HG02943 (cell line): Measurements from ENCODE around the gene ELAVL2.

Source experiments
- ATAC-seq: cut with Tn5 transposase; IDR thresholded peaks from one replicate; pipeline ENCODE4 v1.9.1; 2021; ENCODE audit warnings: mild to moderate bottlenecking, low read depth, moderate library complexity; ENCODE audit not compliant: unreplicated experiment

Gene ELAVL2

DNA sequence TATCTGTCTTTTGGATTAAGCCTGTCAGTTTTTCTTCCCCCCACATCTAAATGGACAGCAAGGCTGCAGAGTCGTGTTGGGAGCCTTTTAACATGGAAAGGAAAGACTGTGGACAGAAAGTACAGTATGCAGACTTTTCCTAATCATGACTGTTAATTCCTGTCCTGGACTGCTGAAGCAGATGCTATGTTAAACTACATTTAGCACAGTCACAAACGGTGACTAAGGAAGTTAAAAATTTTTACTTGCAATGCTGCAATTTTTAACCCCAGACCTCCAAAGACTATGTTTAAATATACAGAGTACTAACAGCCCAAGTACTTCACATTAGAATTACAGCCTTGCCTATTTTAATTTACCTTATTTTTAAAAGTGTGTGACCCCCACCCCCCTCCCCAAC lies 51.8 kb downstream of the ELAVL2 start:
- no peak for ATAC-seq

GRCh38 chr9:23772385-23772783 lies 53.7 kb downstream of the ELAVL2 start:
- no peak for ATAC-seq

GRCh38 chr9:23771746-23772384 lies 54.2 kb downstream of the ELAVL2 start:
- no peak for ATAC-seq

GRCh38 chr9:23769307-23769935 lies 56.6 kb downstream of the ELAVL2 start:
- ATAC-seq = no peak

DNA sequence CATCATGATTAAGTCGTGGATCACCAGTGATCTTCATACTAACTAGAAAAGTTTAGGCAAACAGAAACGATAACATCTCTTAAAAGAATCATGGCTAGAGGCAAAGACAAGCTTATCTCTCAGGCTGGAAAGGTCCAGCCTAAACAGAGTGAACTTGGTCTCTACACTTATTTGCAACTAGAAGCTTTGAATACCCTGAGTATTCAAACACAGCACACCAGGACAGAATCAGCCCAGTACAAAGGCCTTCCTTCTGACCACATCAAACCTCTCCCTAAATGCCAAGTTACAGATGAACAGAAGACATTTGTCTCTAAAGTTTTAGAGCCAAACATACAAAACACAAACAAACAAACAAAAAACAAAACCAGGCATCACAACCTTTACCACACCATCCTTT lies 57.2 kb downstream of the ELAVL2 start:
- ATAC-seq = no peak

DNA sequence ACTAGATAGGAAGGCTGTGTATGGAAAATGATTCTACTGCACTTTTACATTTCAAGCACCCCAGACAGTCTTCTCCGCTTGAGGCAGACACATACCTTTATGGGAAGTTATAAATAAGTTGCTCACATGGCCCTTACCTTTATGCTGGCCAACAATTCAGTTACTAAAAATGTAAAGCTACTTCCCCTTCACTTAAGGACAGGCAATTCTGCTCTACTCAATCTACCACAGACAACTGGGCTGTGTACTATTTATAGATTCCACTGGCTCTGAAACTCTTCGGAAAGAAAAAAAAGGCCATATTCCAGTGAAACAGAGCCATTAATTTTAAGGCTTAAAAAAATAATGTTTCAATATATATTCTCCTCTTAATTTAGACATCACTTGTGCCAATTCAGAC lies 59.4 kb downstream of the ELAVL2 start:
- ATAC-seq = no peak

DNA sequence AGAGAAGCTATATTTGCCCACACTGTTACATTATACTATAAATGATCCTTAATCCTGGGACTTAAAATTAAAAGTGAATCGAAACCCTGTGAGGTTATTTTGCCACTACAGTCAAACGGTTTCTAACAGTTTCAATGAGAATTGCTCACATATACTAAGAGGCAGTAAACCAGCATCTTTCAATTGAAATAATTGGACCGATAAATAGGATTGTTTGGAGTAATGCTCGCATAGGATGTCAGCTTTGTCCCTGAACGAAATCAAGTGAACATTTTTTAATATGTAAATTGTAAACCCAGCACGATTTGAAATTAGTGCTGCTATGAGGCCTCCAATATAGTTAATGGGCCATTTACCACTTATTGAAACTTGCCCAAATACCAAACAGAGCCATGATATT lies 60.5 kb downstream of the ELAVL2 start:
- no peak for ATAC-seq

GRCh38 chr9:23764219-23764618 lies 61.8 kb downstream of the ELAVL2 start:
- ATAC-seq = no peak

DNA sequence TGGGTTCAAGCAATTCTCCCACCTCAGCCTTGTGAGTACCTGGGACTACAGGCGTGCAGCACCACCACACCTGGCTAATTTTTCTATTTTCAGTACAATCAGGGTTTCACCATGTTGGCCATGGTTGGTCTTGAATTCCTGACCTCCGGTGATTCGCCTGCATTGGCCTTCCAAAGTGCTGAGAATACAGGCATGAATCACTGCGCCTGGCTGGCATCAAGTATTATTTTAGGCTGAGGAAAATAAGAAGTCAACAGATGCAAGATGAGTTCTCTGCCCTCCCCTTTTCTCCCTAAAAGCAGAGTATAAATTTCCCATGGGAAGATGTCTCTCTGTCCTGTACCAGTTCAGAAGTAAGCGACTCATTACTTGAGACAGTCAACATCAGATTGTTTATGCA lies 71.5 kb downstream of the ELAVL2 start:
- no peak for ATAC-seq

DNA sequence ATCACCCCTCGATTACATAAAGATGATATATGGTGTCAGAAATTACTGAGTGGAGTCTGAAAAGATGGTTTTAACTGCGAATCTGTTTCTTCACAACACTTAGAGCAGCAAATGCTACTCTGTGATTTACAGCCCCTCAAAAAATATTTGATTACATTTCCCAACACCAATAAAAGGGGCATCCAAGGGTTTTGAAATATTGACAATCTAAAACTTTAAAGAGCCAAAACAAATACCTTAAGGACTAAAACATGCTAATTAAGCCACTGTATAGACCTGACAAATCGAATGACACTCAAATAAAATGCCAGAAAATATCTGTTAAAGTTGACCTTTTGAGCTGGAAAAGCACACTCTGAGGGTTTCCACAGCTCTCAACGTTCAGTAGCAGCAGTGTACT lies 73.2 kb downstream of the ELAVL2 start:
- no peak for ATAC-seq

GRCh38 chr9:23751633-23752032 lies 74.4 kb downstream of the ELAVL2 start:
- no peak for ATAC-seq

- no peak for ATAC-seq
Observed at GRCh38 chr9:23750808-23751207, 75.2 kb downstream of the ELAVL2 start.

- ATAC-seq = no peak
Observed at GRCh38 chr9:23747088-23748075, 78.7 kb downstream of the ELAVL2 start.

- no peak for ATAC-seq
Observed at GRCh38 chr9:23746317-23746716, 79.7 kb downstream of the ELAVL2 start.

DNA sequence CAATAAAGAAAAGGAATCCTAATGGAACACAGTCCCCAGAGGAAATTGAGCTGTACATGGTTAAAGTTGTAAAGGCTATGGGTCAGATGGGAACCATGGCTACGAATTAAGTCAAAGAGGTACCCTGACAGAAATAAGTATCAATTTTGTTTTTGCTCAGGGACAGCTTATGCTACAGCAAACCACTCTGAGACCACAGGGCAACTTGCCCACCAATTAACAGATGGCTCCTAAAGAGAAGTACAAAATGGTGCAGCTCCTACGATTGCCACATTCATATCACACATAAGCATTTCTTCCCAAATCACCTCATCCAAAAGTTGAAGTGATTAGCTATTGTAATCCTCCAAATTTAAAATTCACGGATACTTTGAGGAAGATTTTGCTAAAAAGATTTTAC lies 83.0 kb downstream of the ELAVL2 start:
- ATAC-seq = no peak

GRCh38 chr9:23741351-23741750 lies 84.7 kb downstream of the ELAVL2 start:
- ATAC-seq = no peak

- no peak for ATAC-seq
Observed at GRCh38 chr9:23740531-23740930, 85.5 kb downstream of the ELAVL2 start.

- no peak for ATAC-seq
Observed at GRCh38 chr9:23739753-23740152, 86.3 kb downstream of the ELAVL2 start.

- no peak for ATAC-seq
Observed at GRCh38 chr9:23736293-23736692, 89.7 kb downstream of the ELAVL2 start.

DNA sequence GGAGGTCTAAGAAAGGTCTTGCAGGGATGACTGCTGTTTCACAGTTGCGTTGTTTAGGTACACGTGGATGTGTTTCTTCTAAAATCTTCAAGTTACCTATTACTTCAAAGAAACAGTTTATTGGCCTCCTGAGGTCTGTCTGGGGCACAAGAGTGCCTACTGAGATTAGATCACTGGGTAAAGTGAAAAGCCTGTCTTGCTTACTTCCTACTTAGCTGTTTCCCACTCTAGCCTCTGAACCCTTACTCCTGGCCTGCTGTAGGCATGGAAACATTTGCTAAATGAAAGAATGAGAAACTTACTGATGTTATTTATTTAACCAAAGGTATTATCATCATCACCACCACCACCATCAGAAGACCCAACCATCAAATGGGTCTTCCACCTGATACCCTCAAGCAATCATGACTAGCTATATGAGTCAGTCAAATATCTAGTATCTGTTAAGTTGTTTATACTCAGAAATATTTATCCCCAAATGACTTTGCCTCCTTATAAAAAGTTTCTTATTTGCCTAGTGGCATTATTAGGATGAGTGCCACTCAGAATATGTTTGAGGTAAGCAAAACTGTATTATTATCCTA lies 92.5 kb downstream of the ELAVL2 start:
- ATAC-seq = no peak

- ATAC-seq = no peak
Observed at GRCh38 chr9:23731353-23731752, 94.7 kb downstream of the ELAVL2 start.
